CD1c-positive myeloid dendritic cell (primary cell): Measurements from ENCODE around the gene ARHGEF12.

Experiments
- DNase-seq: peaks from one replicate; pipeline ENCODE4 v3.0.0-alpha.2; 2016; ENCODE audit errors: extremely low spot score

The ARHGEF12 gene

GRCh38 chr11:120424970-120425332 is 88.7 kb downstream of the ARHGEF12 start:
- DNase-seq, result no peak

GRCh38 chr11:120425527-120425926 is 89.3 kb downstream of the ARHGEF12 start:
- DNase-seq, result no peak

- DNase-seq, result no peak
Measured at GRCh38 chr11:120430146-120430545, 93.9 kb downstream of the ARHGEF12 start.

- no peak for DNase-seq
Measured at GRCh38 chr11:120431633-120432032, 95.4 kb downstream of the ARHGEF12 start.

GRCh38 chr11:120432056-120433018 is 96.1 kb downstream of the ARHGEF12 start:
- DNase-seq, result peak; percentile 37

GRCh38 chr11:120441592-120441991 is 105.4 kb downstream of the ARHGEF12 start:
- DNase-seq, result no peak

GRCh38 chr11:120442031-120442430 is 105.8 kb downstream of the ARHGEF12 start:
- DNase-seq, result no peak

- DNase-seq, result no peak
Measured at GRCh38 chr11:120446802-120447201, 110.6 kb downstream of the ARHGEF12 start.

- DNase-seq, result no peak
Measured at GRCh38 chr11:120448240-120448639, 112.0 kb downstream of the ARHGEF12 start.

GRCh38 chr11:120455487-120455886 is 119.3 kb downstream of the ARHGEF12 start:
- no peak for DNase-seq

- DNase-seq, result no peak
Measured at GRCh38 chr11:120457996-120458395, 121.8 kb downstream of the ARHGEF12 start.

- no peak for DNase-seq
Measured at GRCh38 chr11:120462825-120463224, 126.6 kb downstream of the ARHGEF12 start.

- DNase-seq, result no peak
Measured at GRCh38 chr11:120465921-120466534, 129.8 kb downstream of the ARHGEF12 start.

GRCh38 chr11:120467627-120468026 is 131.4 kb downstream of the ARHGEF12 start:
- no peak for DNase-seq

GRCh38 chr11:120471131-120471530 is 134.9 kb downstream of the ARHGEF12 start:
- DNase-seq, result no peak

GRCh38 chr11:120471994-120472393 is 135.8 kb downstream of the ARHGEF12 start:
- DNase-seq, result no peak

- no peak for DNase-seq
Measured at GRCh38 chr11:120473503-120473902, 137.3 kb downstream of the ARHGEF12 start.

- DNase-seq, result no peak
Measured at GRCh38 chr11:120482149-120482548, 145.9 kb downstream of the ARHGEF12 start.

- no peak for DNase-seq
Measured at GRCh38 chr11:120484722-120485121, 148.5 kb downstream of the ARHGEF12 start.

GRCh38 chr11:120486138-120486537 is 149.9 kb downstream of the ARHGEF12 start:
- DNase-seq, result no peak

GRCh38 chr11:120489799-120490198 is 153.6 kb downstream of the ARHGEF12 start:
- DNase-seq, result no peak

GRCh38 chr11:120492486-120492885 is 156.3 kb downstream of the ARHGEF12 start:
- DNase-seq, result no peak

- DNase-seq, result no peak
Measured at GRCh38 chr11:120494595-120494994, 158.4 kb downstream of the ARHGEF12 start.
